HCT116 (cell line): Measurements from ENCODE around the gene VDAC1.

Experiments used
- CEBPB ChIP-seq: IDR thresholded peaks from 2 replicates; pipeline ENCODE4 v1.6.1; 2012; ENCODE audit warnings: low read depth
- JUND ChIP-seq: IDR thresholded peaks from 2 replicates; pipeline ENCODE4 v1.6.1; 2012
- POLR2A ChIP-seq: IDR thresholded peaks from 2 replicates; pipeline ENCODE4 v1.7.0; 2011; ENCODE audit warnings: borderline replicate concordance; ENCODE audit not compliant: insufficient read depth, insufficient read length; ENCODE audit errors: extremely low read depth
- SRF ChIP-seq: IDR thresholded peaks from 2 replicates; pipeline ENCODE4 v1.6.1; 2012; ENCODE audit warnings: low read depth
- ZNF274 ChIP-seq: fragments of 200-500 bp; sonication (Bioruptor generic); IDR thresholded peaks from 2 replicates; pipeline ENCODE4 v1.6.1; 2014; ENCODE audit warnings: mild to moderate bottlenecking, low read depth, low read length, inconsistent platforms
- TF ChIP-seq, protein P1 (sequence below), 3 experiments: fragments of 200-600 bp in 1 of 3; sonication (generic) in 1 of 3; IDR thresholded peaks in 2 of 3; conservative IDR thresholded peaks in 1 of 3; 2 replicates each; pipeline ENCODE4 v1.5.1; 2012 to 2017; ENCODE audit warnings: low read depth in 2 of 3, low read length in 2 of 3, antibody characterized with exemption in 1 of 3, borderline replicate concordance in 1 of 3, control low read depth in 1 of 3, mild to moderate bottlenecking in 1 of 3, mixed read lengths in 1 of 3, mixed run types in 1 of 3, moderate library complexity in 1 of 3; ENCODE audit not compliant: insufficient read depth in 1 of 3
- TF ChIP-seq, protein P2 (sequence below): IDR thresholded peaks from 2 replicates; pipeline ENCODE4 v1.6.1; 2012; ENCODE audit warnings: low read depth
- TF ChIP-seq, protein P3 (sequence below): IDR thresholded peaks from 2 replicates; pipeline ENCODE4 v1.6.1; 2011; ENCODE audit warnings: mild to moderate bottlenecking, low read length, moderate library complexity; ENCODE audit not compliant: insufficient replicate concordance; ENCODE audit errors: extremely low read depth

DNA sequence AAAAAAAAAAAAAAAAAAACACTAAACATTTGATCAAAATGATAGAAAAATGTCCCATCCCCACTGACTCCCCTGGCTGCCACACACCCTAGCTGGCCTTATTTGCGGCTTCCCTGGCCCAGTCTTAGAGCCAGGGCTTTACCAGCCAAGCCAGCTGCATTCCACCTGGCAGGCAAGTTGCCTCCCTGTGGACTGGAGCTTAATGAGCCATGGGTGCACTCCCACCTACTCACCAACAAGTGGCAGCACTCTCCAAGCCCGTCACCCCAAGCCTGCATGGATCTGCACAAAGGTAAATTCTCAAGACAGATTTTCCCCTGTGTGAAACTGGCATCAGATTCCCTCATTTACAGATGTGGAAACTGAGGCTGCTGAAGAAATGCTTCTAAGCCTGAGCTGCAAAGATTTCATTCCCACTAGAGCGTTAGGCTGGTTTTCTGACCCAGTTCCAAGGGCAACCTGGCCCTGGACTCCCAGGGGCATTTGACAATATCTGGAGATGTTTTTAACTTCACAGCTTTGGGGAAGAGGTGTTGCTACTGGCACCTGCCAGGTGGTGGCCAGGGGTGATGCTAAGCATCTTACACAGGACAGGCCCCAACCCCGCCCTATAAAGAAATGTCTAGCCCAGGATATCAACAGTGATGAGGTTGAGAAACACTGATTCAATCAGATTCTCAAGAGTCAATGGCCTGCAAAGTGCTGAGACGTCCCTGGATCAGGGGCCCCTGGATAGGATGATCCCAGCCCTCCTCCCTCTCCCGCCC is 21.9 kb upstream of the VDAC1 start:
- TF ChIP-seq, protein P1, sequence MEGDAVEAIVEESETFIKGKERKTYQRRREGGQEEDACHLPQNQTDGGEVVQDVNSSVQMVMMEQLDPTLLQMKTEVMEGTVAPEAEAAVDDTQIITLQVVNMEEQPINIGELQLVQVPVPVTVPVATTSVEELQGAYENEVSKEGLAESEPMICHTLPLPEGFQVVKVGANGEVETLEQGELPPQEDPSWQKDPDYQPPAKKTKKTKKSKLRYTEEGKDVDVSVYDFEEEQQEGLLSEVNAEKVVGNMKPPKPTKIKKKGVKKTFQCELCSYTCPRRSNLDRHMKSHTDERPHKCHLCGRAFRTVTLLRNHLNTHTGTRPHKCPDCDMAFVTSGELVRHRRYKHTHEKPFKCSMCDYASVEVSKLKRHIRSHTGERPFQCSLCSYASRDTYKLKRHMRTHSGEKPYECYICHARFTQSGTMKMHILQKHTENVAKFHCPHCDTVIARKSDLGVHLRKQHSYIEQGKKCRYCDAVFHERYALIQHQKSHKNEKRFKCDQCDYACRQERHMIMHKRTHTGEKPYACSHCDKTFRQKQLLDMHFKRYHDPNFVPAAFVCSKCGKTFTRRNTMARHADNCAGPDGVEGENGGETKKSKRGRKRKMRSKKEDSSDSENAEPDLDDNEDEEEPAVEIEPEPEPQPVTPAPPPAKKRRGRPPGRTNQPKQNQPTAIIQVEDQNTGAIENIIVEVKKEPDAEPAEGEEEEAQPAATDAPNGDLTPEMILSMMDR (IDR thresholded peaks at IDR 0.05 in 2 of 3, conservative IDR thresholded peaks at IDR 0.05 in 1 of 3; ENCODE audit: borderline replicate concordance in 1 of 3, insufficient read depth in 1 of 3, low read depth in 2 of 3, low read length in 2 of 3) = peak; percentile 52 to 76 (median 68); a peak in 5 of 6 replicates
- TF ChIP-seq, protein P2, sequence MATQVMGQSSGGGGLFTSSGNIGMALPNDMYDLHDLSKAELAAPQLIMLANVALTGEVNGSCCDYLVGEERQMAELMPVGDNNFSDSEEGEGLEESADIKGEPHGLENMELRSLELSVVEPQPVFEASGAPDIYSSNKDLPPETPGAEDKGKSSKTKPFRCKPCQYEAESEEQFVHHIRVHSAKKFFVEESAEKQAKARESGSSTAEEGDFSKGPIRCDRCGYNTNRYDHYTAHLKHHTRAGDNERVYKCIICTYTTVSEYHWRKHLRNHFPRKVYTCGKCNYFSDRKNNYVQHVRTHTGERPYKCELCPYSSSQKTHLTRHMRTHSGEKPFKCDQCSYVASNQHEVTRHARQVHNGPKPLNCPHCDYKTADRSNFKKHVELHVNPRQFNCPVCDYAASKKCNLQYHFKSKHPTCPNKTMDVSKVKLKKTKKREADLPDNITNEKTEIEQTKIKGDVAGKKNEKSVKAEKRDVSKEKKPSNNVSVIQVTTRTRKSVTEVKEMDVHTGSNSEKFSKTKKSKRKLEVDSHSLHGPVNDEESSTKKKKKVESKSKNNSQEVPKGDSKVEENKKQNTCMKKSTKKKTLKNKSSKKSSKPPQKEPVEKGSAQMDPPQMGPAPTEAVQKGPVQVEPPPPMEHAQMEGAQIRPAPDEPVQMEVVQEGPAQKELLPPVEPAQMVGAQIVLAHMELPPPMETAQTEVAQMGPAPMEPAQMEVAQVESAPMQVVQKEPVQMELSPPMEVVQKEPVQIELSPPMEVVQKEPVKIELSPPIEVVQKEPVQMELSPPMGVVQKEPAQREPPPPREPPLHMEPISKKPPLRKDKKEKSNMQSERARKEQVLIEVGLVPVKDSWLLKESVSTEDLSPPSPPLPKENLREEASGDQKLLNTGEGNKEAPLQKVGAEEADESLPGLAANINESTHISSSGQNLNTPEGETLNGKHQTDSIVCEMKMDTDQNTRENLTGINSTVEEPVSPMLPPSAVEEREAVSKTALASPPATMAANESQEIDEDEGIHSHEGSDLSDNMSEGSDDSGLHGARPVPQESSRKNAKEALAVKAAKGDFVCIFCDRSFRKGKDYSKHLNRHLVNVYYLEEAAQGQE = no peak
- TF ChIP-seq JUND (no peak), POLR2A (no peak), CEBPB (no peak), ZNF274 (no peak), SRF (no peak)
- TF ChIP-seq, protein P3, sequence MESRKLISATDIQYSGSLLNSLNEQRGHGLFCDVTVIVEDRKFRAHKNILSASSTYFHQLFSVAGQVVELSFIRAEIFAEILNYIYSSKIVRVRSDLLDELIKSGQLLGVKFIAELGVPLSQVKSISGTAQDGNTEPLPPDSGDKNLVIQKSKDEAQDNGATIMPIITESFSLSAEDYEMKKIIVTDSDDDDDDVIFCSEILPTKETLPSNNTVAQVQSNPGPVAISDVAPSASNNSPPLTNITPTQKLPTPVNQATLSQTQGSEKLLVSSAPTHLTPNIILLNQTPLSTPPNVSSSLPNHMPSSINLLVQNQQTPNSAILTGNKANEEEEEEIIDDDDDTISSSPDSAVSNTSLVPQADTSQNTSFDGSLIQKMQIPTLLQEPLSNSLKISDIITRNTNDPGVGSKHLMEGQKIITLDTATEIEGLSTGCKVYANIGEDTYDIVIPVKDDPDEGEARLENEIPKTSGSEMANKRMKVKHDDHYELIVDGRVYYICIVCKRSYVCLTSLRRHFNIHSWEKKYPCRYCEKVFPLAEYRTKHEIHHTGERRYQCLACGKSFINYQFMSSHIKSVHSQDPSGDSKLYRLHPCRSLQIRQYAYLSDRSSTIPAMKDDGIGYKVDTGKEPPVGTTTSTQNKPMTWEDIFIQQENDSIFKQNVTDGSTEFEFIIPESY = no peak
